Mesothelial cell of epicardium (in vitro differentiated cells): ENCODE data around the gene BAD. TPM values are rescaled to one million over a fixed set of nuclear protein-coding genes. Genes with fewer than 3 reads are reported as not detected.

Experiments used
- DNase-seq, 2 experiments: peaks; one replicate each; pipeline ENCODE4 v3.0.0; 2021; ENCODE audit warnings: low spot score in 2 of 2; ENCODE audit not compliant: unreplicated experiment in 2 of 2
- H3K27ac Mint-ChIP-seq: 2 replicates; pipeline ENCODE4 v1.8.0; 2021; ENCODE audit warnings: mixed read lengths
- H3K27me3 Mint-ChIP-seq: 2 replicates; pipeline ENCODE4 v1.8.0; 2021; ENCODE audit warnings: low read depth, mixed read lengths
- H3K36me3 Mint-ChIP-seq: 2 replicates; pipeline ENCODE4 v1.8.0; 2021; ENCODE audit warnings: mixed read lengths
- H3K4me1 Mint-ChIP-seq: 2 replicates; pipeline ENCODE4 v1.8.0; 2021; ENCODE audit warnings: mixed read lengths
- H3K4me3 Mint-ChIP-seq: 2 replicates; pipeline ENCODE4 v1.8.0; 2021; ENCODE audit warnings: mild to moderate bottlenecking, moderate library complexity, mixed read lengths
- H3K9me3 Mint-ChIP-seq: 2 replicates; pipeline ENCODE4 v1.8.0; 2021; ENCODE audit warnings: mixed read lengths
- total RNA-seq: library from RNA; stranded (reverse); gene quantifications from 3 replicates; pipeline ENCODE4 v1.2.1, GENCODE V29; 2021
- TF ChIP-seq, protein P1 (sequence below): fragments of 200-600 bp; sonication (generic); IDR thresholded peaks from one replicate; pipeline ENCODE4 v1.5.0; 2021; ENCODE audit warnings: antibody characterized with exemption; ENCODE audit not compliant: unreplicated experiment

The BAD gene
- total RNA-seq, 1 donor from 2014 or later = 50.2 TPM

DNA sequence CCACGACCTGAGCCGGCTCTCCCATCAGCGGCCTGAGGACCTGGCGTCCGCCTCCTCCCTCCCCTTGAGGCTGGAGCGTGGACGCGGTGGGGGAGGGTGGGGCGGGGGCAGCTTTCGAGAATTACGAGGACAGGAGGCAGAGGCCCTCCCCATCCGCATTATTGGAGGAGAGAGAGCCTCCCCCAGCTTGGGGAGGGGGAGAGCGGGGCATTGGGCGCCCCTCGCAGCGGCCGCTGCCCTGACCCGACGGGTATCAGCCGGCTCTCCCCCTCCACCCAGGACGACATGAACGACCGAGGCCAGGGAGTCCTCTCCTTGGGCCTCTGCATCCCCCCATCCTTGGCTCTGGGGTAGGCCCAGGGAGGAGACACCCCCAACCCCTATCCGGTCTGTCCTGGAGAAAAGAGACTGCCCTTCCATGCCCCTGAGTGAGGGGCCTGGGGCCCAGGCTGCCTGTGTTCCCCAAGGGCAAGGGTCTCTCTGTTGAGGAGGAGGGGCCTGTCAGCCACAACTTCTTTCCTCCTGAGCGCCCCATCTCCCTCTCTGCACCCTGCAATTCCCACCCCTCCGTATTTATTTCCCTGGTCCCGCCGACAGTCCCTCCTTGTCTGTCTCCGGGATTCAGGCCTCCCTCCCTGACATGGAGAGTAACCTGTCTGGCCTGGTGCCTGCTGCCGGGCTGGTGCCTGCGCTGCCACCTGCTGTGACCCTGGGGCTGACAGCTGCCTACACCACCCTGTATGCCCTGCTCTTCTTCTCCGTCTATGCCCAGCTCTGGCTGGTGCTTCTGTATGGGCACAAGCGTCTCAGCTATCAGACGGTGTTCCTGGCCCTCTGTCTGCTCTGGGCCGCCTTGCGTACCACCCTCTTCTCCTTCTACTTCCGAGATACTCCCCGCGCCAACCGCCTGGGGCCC is 1.7 kb upstream of the BAD start:
- peaks cover 14% of the 10 kb centered on the region for H3K36me3 Mint-ChIP-seq
- H3K27me3 Mint-ChIP-seq = peaks cover 22% of the 10 kb centered on the region
- no peaks in the 10 kb centered on the region for H3K9me3 Mint-ChIP-seq
- peaks cover 17% of the 10 kb centered on the region for H3K4me1 Mint-ChIP-seq
- H3K27ac Mint-ChIP-seq = peak overlapping the region; percentile 73
- no peak for DNase-seq
- H3K4me3 Mint-ChIP-seq = peak overlapping the region; percentile 72
- TF ChIP-seq, protein P1, sequence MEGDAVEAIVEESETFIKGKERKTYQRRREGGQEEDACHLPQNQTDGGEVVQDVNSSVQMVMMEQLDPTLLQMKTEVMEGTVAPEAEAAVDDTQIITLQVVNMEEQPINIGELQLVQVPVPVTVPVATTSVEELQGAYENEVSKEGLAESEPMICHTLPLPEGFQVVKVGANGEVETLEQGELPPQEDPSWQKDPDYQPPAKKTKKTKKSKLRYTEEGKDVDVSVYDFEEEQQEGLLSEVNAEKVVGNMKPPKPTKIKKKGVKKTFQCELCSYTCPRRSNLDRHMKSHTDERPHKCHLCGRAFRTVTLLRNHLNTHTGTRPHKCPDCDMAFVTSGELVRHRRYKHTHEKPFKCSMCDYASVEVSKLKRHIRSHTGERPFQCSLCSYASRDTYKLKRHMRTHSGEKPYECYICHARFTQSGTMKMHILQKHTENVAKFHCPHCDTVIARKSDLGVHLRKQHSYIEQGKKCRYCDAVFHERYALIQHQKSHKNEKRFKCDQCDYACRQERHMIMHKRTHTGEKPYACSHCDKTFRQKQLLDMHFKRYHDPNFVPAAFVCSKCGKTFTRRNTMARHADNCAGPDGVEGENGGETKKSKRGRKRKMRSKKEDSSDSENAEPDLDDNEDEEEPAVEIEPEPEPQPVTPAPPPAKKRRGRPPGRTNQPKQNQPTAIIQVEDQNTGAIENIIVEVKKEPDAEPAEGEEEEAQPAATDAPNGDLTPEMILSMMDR = no peak

GRCh38 chr11:64284962-64285884 is 758 bp upstream of the BAD start, which contains the start of gene GPR137:
Gene GPR137 (plus strand): TSS chr11:64285848. CDS start chr11:64286525, 677 bp downstream.
- Mint-ChIP-seq H3K27me3 (peaks cover 13% of the 10 kb centered on the region), H3K4me1 (peaks cover 13% of the 10 kb centered on the region), H3K4me3 (peak within 1 kb of the TSS; percentile 82), H3K27ac (peak within 1 kb of the TSS; percentile 94), H3K9me3 (no peaks in the 10 kb centered on the region), H3K36me3 (peaks cover 16% of the 10 kb centered on the region)
- TF ChIP-seq, protein P1 = no peak
- DNase-seq = peak; percentile 83 to 97

- Mint-ChIP-seq H3K27ac (peak overlapping the region; percentile 59), H3K4me3 (peak overlapping the region; percentile 82), H3K36me3 (peaks cover 8% of the 10 kb centered on the region), H3K27me3 (no peaks in the 10 kb centered on the region), H3K4me1 (peaks cover 13% of the 10 kb centered on the region), H3K9me3 (no peaks in the 10 kb centered on the region)
- DNase-seq = no peak
- TF ChIP-seq, protein P1 = no peak
These were observed 1.4 kb downstream of the BAD start for GRCh38 chr11:64283092-64283491.

GRCh38 chr11:64281957-64282770 is 2.3 kb downstream of the BAD start:
- Mint-ChIP-seq H3K4me3 (no peak overlapping the region), H3K27ac (no peak overlapping the region), H3K4me1 (peaks cover 12% of the 10 kb centered on the region), H3K36me3 (peaks cover 8% of the 10 kb centered on the region), H3K9me3 (no peaks in the 10 kb centered on the region), H3K27me3 (no peaks in the 10 kb centered on the region)
- no peak for DNase-seq
- TF ChIP-seq, protein P1 = no peak
